SU-DHL-6 (cell line): Measurements from ENCODE around the gene SOAT2.

Experiments
- H2AFZ ChIP-seq: fragments of 200-600 bp; sonication (generic); 2 replicates; pipeline ENCODE4 v1.6.1; 2014; ENCODE audit warnings: low read depth, mild to moderate bottlenecking, moderate library complexity, mixed read lengths, antibody characterized with exemption, low read length; ENCODE audit not compliant: severe bottlenecking
- H3F3A ChIP-seq: fragments of 200-600 bp; shearing (Covaris generic); 2 replicates; pipeline ENCODE4 v1.6.0; 2016; ENCODE audit warnings: antibody characterized with exemption, mild to moderate bottlenecking; ENCODE audit not compliant: insufficient read depth
- H3K27ac ChIP-seq: fragments of 200-600 bp; sonication (generic); 2 replicates; pipeline ENCODE4 v1.5.1; 2016; ENCODE audit warnings: low read depth, mild to moderate bottlenecking, low read length, moderate library complexity, mixed read lengths
- H3K27me3 ChIP-seq: fragments of 200-600 bp; sonication (generic), shearing (Covaris generic); 2 replicates; pipeline ENCODE4 v1.6.0; 2014; ENCODE audit warnings: mild to moderate bottlenecking, low read length
- H3K36me3 ChIP-seq: fragments of 200-600 bp; sonication (generic); 2 replicates; pipeline ENCODE4 v1.6.1; 2014; ENCODE audit warnings: mild to moderate bottlenecking, low read length, mixed read lengths
- H3K4me2 ChIP-seq: fragments of 300-600, 200-600 bp; shearing (Covaris generic), sonication (generic); 2 replicates; pipeline ENCODE4 v1.6.0; 2014; ENCODE audit warnings: low read length, low read depth, mild to moderate bottlenecking; ENCODE audit not compliant: poor library complexity, severe bottlenecking
- H3K4me3 ChIP-seq: fragments of 200-600 bp; sonication (generic); 2 replicates; pipeline ENCODE4 v1.5.1; 2014; ENCODE audit warnings: antibody characterized with exemption, low read length, mild to moderate bottlenecking, mixed read lengths; ENCODE audit not compliant: insufficient read depth, poor library complexity, severe bottlenecking
- H3K79me2 ChIP-seq: fragments of 200-600 bp; sonication (generic); 2 replicates; pipeline ENCODE4 v1.6.1; 2014; ENCODE audit warnings: mild to moderate bottlenecking, low read length, moderate library complexity; ENCODE audit not compliant: insufficient read depth
- H3K9ac ChIP-seq: fragments of 200-600 bp; sonication (generic); 2 replicates; pipeline ENCODE4 v1.7.0; 2014; ENCODE audit warnings: mild to moderate bottlenecking, low read length
- H3K9me2 ChIP-seq: fragments of 200-600 bp; sonication (generic); replicated peaks from 2 replicates; pipeline ENCODE4 v1.6.1; 2014; ENCODE audit warnings: low read length; ENCODE audit not compliant: insufficient read depth
- H3K9me3 ChIP-seq: fragments of 200-600 bp; sonication (generic); 2 replicates; pipeline ENCODE4 v1.6.1; 2014; ENCODE audit warnings: low read length, mixed read lengths; ENCODE audit not compliant: insufficient read depth
- H4K20me1 ChIP-seq: fragments of 200-600 bp; sonication (generic); 2 replicates; pipeline ENCODE4 v1.6.1; 2014; ENCODE audit warnings: low read depth, mild to moderate bottlenecking, antibody characterized with exemption, low read length, moderate library complexity, mixed read lengths
- EZH2phosphoT487 ChIP-seq: fragments of 200-600 bp; sonication (generic), shearing (Covaris generic); conservative IDR thresholded peaks from 2 replicates; pipeline ENCODE4 v1.6.1; 2018; ENCODE audit warnings: mild to moderate bottlenecking, antibody characterized with exemption, low read length, moderate library complexity, mixed read lengths
- TF ChIP-seq, protein P1 (sequence below): fragments of 200-600 bp; sonication (generic); IDR thresholded peaks from one replicate; pipeline ENCODE4 v1.5.1; 2017; ENCODE audit warnings: antibody characterized with exemption, mild to moderate bottlenecking, low read length, moderate library complexity; ENCODE audit not compliant: insufficient read depth, poor library complexity, severe bottlenecking

The SOAT2 gene

DNA sequence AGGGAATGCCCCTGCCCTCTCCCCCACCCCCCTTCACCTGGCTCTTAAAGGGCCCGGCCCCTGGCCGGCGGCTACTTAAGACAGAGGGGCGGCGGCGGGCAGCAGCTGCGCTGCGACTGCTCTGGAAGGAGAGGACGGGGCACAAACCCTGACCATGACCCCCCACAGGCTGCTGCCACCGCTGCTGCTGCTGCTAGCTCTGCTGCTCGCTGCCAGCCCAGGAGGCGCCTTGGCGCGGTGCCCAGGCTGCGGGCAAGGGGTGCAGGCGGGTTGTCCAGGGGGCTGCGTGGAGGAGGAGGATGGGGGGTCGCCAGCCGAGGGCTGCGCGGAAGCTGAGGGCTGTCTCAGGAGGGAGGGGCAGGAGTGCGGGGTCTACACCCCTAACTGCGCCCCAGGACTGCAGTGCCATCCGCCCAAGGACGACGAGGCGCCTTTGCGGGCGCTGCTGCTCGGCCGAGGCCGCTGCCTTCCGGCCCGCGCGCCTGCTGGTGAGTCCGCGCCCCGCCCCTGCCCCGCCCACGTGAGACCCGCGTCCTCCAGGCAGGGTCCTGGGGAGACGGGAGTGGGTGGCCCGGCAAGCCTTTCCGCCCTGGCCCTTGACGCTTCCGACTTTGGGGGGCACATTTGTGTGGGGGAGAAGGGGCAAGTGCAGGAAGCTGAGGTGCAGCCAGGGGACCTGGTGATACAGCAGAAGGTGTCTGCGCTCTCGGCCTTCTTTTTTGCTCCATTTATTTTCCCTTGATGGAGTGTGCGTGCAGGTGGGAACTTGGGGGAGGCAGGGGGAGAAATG is 5.5 kb upstream of the SOAT2 start, which contains the start of gene IGFBP6:
Gene IGFBP6, plus strand, starts transcription at position 104 of the 790 bp plus-strand sequence. Its CDS starts 51 bp downstream, at position 155.
- H3K9me2 ChIP-seq = no peaks in the 10 kb centered on the region
- peak within 1 kb of the TSS; percentile 61 for H3K27ac ChIP-seq
- H3K9me3 ChIP-seq = no peaks in the 10 kb centered on the region
- peak within 1 kb of the TSS; percentile 58 for H3K9ac ChIP-seq
- no peaks in the 10 kb centered on the region for H3K27me3 ChIP-seq
- peak within 1 kb of the TSS; percentile 45 for H3K4me3 ChIP-seq
- no peak for TF ChIP-seq EZH2phosphoT487
- TF ChIP-seq, protein P1, sequence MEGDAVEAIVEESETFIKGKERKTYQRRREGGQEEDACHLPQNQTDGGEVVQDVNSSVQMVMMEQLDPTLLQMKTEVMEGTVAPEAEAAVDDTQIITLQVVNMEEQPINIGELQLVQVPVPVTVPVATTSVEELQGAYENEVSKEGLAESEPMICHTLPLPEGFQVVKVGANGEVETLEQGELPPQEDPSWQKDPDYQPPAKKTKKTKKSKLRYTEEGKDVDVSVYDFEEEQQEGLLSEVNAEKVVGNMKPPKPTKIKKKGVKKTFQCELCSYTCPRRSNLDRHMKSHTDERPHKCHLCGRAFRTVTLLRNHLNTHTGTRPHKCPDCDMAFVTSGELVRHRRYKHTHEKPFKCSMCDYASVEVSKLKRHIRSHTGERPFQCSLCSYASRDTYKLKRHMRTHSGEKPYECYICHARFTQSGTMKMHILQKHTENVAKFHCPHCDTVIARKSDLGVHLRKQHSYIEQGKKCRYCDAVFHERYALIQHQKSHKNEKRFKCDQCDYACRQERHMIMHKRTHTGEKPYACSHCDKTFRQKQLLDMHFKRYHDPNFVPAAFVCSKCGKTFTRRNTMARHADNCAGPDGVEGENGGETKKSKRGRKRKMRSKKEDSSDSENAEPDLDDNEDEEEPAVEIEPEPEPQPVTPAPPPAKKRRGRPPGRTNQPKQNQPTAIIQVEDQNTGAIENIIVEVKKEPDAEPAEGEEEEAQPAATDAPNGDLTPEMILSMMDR = no peak
- H4K20me1 ChIP-seq = no peaks in the 10 kb centered on the region
- peak within 1 kb of the TSS; percentile 84 for H2AFZ ChIP-seq
- H3K79me2 ChIP-seq = no peaks in the 10 kb centered on the region
- no peaks in the 10 kb centered on the region for H3K36me3 ChIP-seq
- peak within 1 kb of the TSS; percentile 69 for H3K4me2 ChIP-seq
- H3F3A ChIP-seq = peaks cover 11% of the 10 kb centered on the region

DNA sequence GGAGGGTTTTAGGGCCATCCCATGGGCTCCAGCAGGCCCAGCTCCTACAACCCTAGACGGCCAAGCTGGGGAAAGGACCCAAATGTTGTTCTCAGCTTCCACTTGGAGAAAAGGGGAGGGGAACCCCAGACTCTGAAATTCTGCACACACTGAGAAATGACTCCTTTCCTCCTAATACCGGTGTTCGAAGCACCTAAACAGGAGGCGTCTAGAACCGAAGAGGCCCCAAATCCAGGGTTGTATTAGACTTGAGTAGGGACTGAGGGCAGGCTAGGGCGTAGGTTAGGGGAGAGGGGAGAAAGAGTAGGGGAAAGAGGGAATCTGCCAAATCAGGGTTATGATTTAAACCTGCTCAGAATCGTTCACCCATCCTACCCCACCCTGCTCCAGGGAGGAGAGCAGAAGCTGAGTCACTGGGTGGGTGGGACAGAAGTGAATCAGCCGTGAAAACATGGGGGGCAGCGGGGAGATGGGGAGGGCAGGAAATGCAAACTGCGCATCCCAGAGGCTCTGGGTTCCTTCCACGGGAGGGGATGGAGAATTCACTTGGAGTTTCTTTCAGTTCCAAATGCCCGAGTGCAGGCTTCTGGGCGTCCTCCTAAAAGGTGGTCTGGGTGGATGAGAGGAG is 4.8 kb upstream of the SOAT2 start:
- Histone ChIP-seq H3K9ac (peak overlapping the region; percentile 58), H3K4me2 (peak overlapping the region; percentile 69), H4K20me1 (no peaks in the 10 kb centered on the region), H3K36me3 (no peaks in the 10 kb centered on the region), H3F3A (peaks cover 16% of the 10 kb centered on the region), H3K9me3 (no peaks in the 10 kb centered on the region), H3K27ac (peak overlapping the region; percentile 61), H3K4me3 (peak overlapping the region; percentile 45), H3K79me2 (no peaks in the 10 kb centered on the region), H3K9me2 (no peaks in the 10 kb centered on the region), H2AFZ (peak overlapping the region; percentile 84), H3K27me3 (no peaks in the 10 kb centered on the region)
- TF ChIP-seq, protein P1 = no peak
- TF ChIP-seq EZH2phosphoT487 = no peak

DNA sequence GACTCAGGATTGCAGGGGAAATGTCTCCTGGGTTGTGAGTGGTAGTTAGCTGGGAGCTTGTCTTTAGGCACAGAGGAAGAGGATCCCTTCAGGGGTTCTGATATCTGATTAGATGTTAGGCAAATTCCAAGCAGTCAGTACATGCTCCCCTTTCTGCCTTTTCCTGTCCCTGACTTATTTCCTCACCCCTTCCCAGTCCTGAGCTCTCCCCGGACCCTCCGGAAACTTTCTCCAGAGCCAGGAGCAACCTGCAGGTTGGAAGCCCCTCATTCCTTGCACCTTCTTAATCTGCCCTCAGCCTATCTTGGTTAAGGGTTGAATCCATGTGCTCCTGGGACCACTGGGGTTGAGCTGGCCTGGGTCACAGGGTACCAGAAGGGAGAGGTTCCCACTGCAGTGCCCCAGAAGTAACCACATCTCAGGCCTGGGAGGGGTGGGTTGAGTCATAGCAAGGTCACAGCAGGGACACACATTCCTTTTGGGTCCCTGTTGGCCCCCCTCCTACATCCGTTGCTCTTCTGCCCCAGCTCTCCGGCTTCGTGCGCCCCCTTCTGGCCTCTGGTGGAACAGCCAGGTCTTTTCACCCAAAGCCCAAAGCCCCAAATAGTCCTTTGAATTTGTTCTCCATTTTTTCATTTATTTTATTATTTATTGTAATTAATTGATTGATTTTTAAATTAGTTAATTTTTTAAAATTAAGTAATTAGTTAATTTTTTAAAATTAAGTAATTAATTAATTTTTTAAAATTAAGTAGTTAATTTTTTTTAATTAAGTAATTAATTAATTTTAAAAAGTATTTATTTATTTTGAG is 4.0 kb upstream of the SOAT2 start:
- no peaks in the 10 kb centered on the region for H3K9me3 ChIP-seq
- H3K4me3 ChIP-seq = no peak overlapping the region
- peak overlapping the region; percentile 61 for H3K27ac ChIP-seq
- H2AFZ ChIP-seq = no peak overlapping the region
- no peaks in the 10 kb centered on the region for H3K9me2 ChIP-seq
- H3K27me3 ChIP-seq = no peaks in the 10 kb centered on the region
- peaks cover 22% of the 10 kb centered on the region for H3F3A ChIP-seq
- no peaks in the 10 kb centered on the region for H3K36me3 ChIP-seq
- H3K79me2 ChIP-seq = no peaks in the 10 kb centered on the region
- H3K4me2 ChIP-seq = peak overlapping the region; percentile 69
- peak overlapping the region; percentile 58 for H3K9ac ChIP-seq
- no peaks in the 10 kb centered on the region for H4K20me1 ChIP-seq
- TF ChIP-seq, protein P1 = peak; percentile 96
- no peak for TF ChIP-seq EZH2phosphoT487
